K562 (cell line): ENCODE data around the gene TSC22D3. TPM values are rescaled to one million over a fixed set of nuclear protein-coding genes. Genes with fewer than 3 reads are reported as not detected.

ENCODE experiments used
- ARNT ChIP-seq, 2 experiments: fragments of 450-650 bp; IDR thresholded peaks; 2 replicates each; pipeline ENCODE4 v1.6.1; 2016; ENCODE audit warnings: mild to moderate bottlenecking in 1 of 2
- FOXA3 ChIP-seq, 2 experiments: fragments of 450-650 bp in 1 of 2; sonication (generic) in 1 of 2; formaldehyde crosslinking; IDR thresholded peaks in 1 of 2; conservative IDR thresholded peaks in 1 of 2; 2 replicates each; pipeline versions ENCODE4 v1.4.0 to v1.8.0; 2020 to 2022; ENCODE audit warnings: mild to moderate bottlenecking in 2 of 2, missing genetic modification reagents in 1 of 2
- HDAC1 ChIP-seq, 2 experiments: fragments of 450-650 bp; IDR thresholded peaks; 2 replicates each; pipeline ENCODE4 v1.6.1; 2016 to 2017; ENCODE audit warnings: inconsistent platforms in 1 of 2, mild to moderate bottlenecking in 1 of 2, moderate library complexity in 1 of 2
- JUNB ChIP-seq: fragments of 450-650 bp; formaldehyde crosslinking; conservative IDR thresholded peaks from 2 replicates; pipeline ENCODE4 v1.4.0; 2020; ENCODE audit warnings: mild to moderate bottlenecking
- KDM1A ChIP-seq, 2 experiments: fragments of 450-650 bp; IDR thresholded peaks; 2 replicates each; pipeline ENCODE4 v1.6.1; 2016; ENCODE audit warnings: mild to moderate bottlenecking in 2 of 2
- MTA1 ChIP-seq: fragments of 450-650 bp; IDR thresholded peaks from 2 replicates; pipeline ENCODE4 v1.6.1; 2017; ENCODE audit warnings: borderline replicate concordance
- NFE2 ChIP-seq: IDR thresholded peaks from 2 replicates; pipeline ENCODE4 v1.6.1; 2014; ENCODE audit warnings: antibody characterized with exemption, low read depth
- NFRKB ChIP-seq: fragments of 450-650 bp; IDR thresholded peaks from 2 replicates; pipeline ENCODE4 v1.6.1; 2016; ENCODE audit warnings: low read depth
- NR3C1 ChIP-seq: sonication (generic); formaldehyde crosslinking; IDR thresholded peaks from 2 replicates; pipeline ENCODE4 v1.8.1; 2022; ENCODE audit warnings: missing genetic modification reagents
- RBM22 ChIP-seq: fragments of 200-400 bp; formaldehyde crosslinking; IDR thresholded peaks from 2 replicates; pipeline ENCODE4 v1.6.1; 2018; ENCODE audit warnings: low read length, low read depth; ENCODE audit not compliant: poor library complexity, severe bottlenecking
- TGIF2 ChIP-seq: sonication (generic); formaldehyde crosslinking; IDR thresholded peaks from 2 replicates; pipeline ENCODE4 v1.8.1; 2022; ENCODE audit warnings: mild to moderate bottlenecking, missing genetic modification reagents, moderate library complexity
- ZNF12 ChIP-seq: sonication (generic); formaldehyde crosslinking; IDR thresholded peaks from 2 replicates; pipeline ENCODE4 v1.4.0; 2020; ENCODE audit warnings: mild to moderate bottlenecking, missing genetic modification reagents
- ZNF263 ChIP-seq: sonication (generic); formaldehyde crosslinking; IDR thresholded peaks from 2 replicates; pipeline ENCODE4 v1.8.0; 2022; ENCODE audit warnings: mild to moderate bottlenecking, missing genetic modification reagents, borderline replicate concordance
- polyA plus RNA-seq, 8 experiments: library from polyadenylated mRNA; depleted of rRNA in 4 of 8; stranded (reverse) in 5 of 8; unstranded in 3 of 8; fragments of >200 nt; fragmentation: Nextera tagmentation in 2 of 8; fragmentation: Illumina TruSeq in 1 of 8; extraction: Ambion mirVana in 2 of 8; extraction: Trizol in 1 of 8; gene quantifications; 2 replicates each; pipeline versions ENCODE4 v1.2.1 to v1.2.3, GENCODE V29; 2011 to 2014; ENCODE audit warnings: inconsistent platforms in 1 of 8, missing spikeins in 1 of 8
- total RNA-seq, 7 experiments: library from RNA; depleted of rRNA in 6 of 7; stranded (reverse); fragments of >200 nt in 6 of 7; fragmentation: Illumina TruSeq in 2 of 7; extraction: Trizol in 2 of 7; gene quantifications; 2 replicates each; pipeline versions ENCODE4 v1.2.1 to v1.2.3, GENCODE V29; 2011 to 2021; ENCODE audit warnings: low replicate concordance in 1 of 7
- TF ChIP-seq, protein P1 (sequence below), 2 experiments: fragments of 450-650 bp in 1 of 2; sonication (generic) in 1 of 2; formaldehyde crosslinking in 1 of 2; IDR thresholded peaks; 2 replicates each; pipeline versions ENCODE4 v1.7.1 to v1.9.0; 2016 to 2022; ENCODE audit warnings: inconsistent platforms in 1 of 2, mild to moderate bottlenecking in 1 of 2, missing genetic modification reagents in 1 of 2
- TF ChIP-seq, protein P2 (sequence below): fragments of 450-650 bp; IDR thresholded peaks from 2 replicates; pipeline ENCODE4 v1.6.1; 2017; ENCODE audit warnings: mild to moderate bottlenecking, moderate library complexity
- TF ChIP-seq, protein P3 (sequence below): sonication (generic); formaldehyde crosslinking; IDR thresholded peaks from 2 replicates; pipeline ENCODE4 v1.5.0; 2020; ENCODE audit warnings: missing genetic modification reagents

Gene TSC22D3
- total and polyA plus RNA-seq, 9 of the 15 experiments (the other 6 are each of a cell fraction or from before 2014, with no cell fraction given): 0.48 to 3.0 (median 0.87) TPM

DNA sequence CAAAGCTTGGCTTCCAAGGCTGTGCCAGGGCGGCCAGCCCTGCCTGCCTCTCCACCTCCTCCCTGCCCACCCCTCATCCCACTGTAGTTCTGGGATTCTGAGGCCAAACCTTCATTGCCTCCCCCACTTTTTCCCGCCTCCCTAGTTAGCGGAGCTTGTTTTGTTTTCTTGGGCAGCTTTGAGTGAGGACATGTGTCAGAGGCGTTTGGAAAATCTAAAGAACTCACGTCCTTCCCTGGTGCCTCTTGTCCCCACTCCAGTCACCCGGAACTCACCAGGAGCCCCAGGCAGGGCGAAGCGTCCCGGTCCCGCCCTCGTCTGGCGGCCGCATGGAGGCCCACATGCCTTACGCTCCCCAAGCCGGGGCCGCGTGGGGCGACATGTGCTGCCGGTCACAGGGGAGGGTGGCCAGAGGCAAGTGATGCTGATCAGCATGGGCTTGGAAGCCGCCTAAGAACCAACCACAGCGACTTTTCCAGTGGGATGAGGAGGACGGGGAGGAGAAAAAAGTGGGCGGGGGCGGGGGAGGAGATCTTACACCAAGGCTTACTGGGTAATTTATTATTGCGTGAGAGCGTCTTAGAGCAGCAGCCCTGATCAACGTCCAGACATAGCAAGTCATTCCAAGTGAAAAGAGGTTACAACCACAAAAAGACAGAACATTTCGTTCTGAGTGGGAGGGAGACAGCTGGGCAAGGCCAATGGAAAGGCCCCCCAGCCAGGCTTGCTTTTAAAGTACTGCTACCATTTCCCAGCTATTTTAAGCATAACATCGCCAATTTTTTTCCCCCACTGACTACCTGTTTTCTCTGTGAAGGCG, 98.8 kb downstream of the TSC22D3 start (continued):
- TF ChIP-seq, protein P1, sequence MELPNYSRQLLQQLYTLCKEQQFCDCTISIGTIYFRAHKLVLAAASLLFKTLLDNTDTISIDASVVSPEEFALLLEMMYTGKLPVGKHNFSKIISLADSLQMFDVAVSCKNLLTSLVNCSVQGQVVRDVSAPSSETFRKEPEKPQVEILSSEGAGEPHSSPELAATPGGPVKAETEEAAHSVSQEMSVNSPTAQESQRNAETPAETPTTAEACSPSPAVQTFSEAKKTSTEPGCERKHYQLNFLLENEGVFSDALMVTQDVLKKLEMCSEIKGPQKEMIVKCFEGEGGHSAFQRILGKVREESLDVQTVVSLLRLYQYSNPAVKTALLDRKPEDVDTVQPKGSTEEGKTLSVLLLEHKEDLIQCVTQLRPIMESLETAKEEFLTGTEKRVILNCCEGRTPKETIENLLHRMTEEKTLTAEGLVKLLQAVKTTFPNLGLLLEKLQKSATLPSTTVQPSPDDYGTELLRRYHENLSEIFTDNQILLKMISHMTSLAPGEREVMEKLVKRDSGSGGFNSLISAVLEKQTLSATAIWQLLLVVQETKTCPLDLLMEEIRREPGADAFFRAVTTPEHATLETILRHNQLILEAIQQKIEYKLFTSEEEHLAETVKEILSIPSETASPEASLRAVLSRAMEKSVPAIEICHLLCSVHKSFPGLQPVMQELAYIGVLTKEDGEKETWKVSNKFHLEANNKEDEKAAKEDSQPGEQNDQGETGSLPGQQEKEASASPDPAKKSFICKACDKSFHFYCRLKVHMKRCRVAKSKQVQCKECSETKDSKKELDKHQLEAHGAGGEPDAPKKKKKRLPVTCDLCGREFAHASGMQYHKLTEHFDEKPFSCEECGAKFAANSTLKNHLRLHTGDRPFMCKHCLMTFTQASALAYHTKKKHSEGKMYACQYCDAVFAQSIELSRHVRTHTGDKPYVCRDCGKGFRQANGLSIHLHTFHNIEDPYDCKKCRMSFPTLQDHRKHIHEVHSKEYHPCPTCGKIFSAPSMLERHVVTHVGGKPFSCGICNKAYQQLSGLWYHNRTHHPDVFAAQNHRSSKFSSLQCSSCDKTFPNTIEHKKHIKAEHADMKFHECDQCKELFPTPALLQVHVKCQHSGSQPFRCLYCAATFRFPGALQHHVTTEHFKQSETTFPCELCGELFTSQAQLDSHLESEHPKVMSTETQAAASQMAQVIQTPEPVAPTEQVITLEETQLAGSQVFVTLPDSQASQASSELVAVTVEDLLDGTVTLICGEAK (IDR thresholded peaks at IDR 0.05): no peak
- TF ChIP-seq, protein P1 (CRISPR knock-in tag; IDR thresholded peaks at IDR 0.05): peak; percentile 43; the same call in 1 of the 2 replicates
- no peak for TF ChIP-seq KDM1A (IDR thresholded peaks at IDR 0.05)
- peak in 1 of 2 experiments; percentile 41; a peak in 1 of 4 replicates for TF ChIP-seq FOXA3 (CRISPR knock-in tag; conservative IDR thresholded peaks at IDR 0.05 in 1 of 2, IDR thresholded peaks at IDR 0.05 in 1 of 2)
- TF ChIP-seq RBM22: no peak
- peak; percentile 92 for TF ChIP-seq ZNF263 (CRISPR knock-in tag)
- no peak for TF ChIP-seq MTA1
- TF ChIP-seq JUNB (CRISPR knock-in tag): no peak
- TF ChIP-seq, protein P2, sequence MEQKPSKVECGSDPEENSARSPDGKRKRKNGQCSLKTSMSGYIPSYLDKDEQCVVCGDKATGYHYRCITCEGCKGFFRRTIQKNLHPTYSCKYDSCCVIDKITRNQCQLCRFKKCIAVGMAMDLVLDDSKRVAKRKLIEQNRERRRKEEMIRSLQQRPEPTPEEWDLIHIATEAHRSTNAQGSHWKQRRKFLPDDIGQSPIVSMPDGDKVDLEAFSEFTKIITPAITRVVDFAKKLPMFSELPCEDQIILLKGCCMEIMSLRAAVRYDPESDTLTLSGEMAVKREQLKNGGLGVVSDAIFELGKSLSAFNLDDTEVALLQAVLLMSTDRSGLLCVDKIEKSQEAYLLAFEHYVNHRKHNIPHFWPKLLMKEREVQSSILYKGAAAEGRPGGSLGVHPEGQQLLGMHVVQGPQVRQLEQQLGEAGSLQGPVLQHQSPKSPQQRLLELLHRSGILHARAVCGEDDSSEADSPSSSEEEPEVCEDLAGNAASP: no peak
- TF ChIP-seq, protein P3, sequence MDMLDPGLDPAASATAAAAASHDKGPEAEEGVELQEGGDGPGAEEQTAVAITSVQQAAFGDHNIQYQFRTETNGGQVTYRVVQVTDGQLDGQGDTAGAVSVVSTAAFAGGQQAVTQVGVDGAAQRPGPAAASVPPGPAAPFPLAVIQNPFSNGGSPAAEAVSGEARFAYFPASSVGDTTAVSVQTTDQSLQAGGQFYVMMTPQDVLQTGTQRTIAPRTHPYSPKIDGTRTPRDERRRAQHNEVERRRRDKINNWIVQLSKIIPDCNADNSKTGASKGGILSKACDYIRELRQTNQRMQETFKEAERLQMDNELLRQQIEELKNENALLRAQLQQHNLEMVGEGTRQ (CRISPR knock-in tag): peak; percentile 10; the same call in 1 of the 2 replicates
- no peak for TF ChIP-seq TGIF2
- peak; percentile 42 for TF ChIP-seq NFE2
- TF ChIP-seq NFRKB: peak; percentile 50; the same call in 1 of the 2 replicates
- peak; percentile 94; the same call in 1 of the 2 replicates for TF ChIP-seq NR3C1 (CRISPR knock-in tag)
- TF ChIP-seq HDAC1 (IDR thresholded peaks at IDR 0.05): peak in 1 of 2 experiments; percentile 83; a peak in 2 of 4 replicates
- 0 out of 4 replicates have a peak, but pooled peaks of 1 of the 2 experiments have one; percentile 28 for TF ChIP-seq ARNT (IDR thresholded peaks at IDR 0.05)
- TF ChIP-seq ZNF12: no peak
